Small intestine (tissue), 7 donors: ENCODE results near the gene SCAF8. TPM values are rescaled to one million over a fixed set of nuclear protein-coding genes. Genes with fewer than 3 reads are reported as not detected.
"Not testable (repeated sequence)": the region's sequence is repeated elsewhere in the genome, so short reads cannot be mapped to it uniquely, and the experiment has no call there.

Experiments
- DNase-seq, 2 donors: peaks; one replicate each; pipeline versions ENCODE4 v3.0.0 to v3.0.0-alpha.2; 2013
- FAIRE-seq: peaks from 2 replicates; lab custom pipeline; 2012; peaks lifted over from hg19 to GRCh38; lab: Jason Lieb, UNC
- H3K27ac ChIP-seq, 3 donors: one replicate each; pipeline ENCODE4 v1.5.1; 2013; ENCODE audit warnings: low read length in 2 of 3, mild to moderate bottlenecking in 2 of 3, control low read depth in 1 of 3, inconsistent platforms in 1 of 3, low read depth in 1 of 3, moderate library complexity in 1 of 3
- H3K27me3 ChIP-seq, 3 donors: one replicate each; pipeline ENCODE4 v1.6.1; 2013; ENCODE audit warnings: low read length in 3 of 3, inconsistent platforms in 1 of 3; ENCODE audit not compliant: control insufficient read depth in 3 of 3, insufficient read depth in 3 of 3
- H3K36me3 ChIP-seq, 3 donors: one replicate each; pipeline ENCODE4 v1.6.1; 2013; ENCODE audit warnings: low read length in 3 of 3, inconsistent platforms in 1 of 3, low read depth in 1 of 3, mild to moderate bottlenecking in 1 of 3, moderate library complexity in 1 of 3; ENCODE audit not compliant: control insufficient read depth in 3 of 3, insufficient read depth in 2 of 3
- H3K4me1 ChIP-seq, 3 donors: one replicate each; pipeline ENCODE4 v1.6.1; 2013; ENCODE audit warnings: low read length in 2 of 3, inconsistent platforms in 1 of 3, low read depth in 1 of 3, mild to moderate bottlenecking in 1 of 3, moderate library complexity in 1 of 3; ENCODE audit not compliant: control insufficient read depth in 3 of 3, insufficient read depth in 2 of 3
- H3K4me3 ChIP-seq, 3 donors: one replicate each; pipeline ENCODE4 v1.5.1; 2013; ENCODE audit warnings: low read length in 3 of 3, control low read depth in 1 of 3, inconsistent platforms in 1 of 3, low read depth in 1 of 3, mild to moderate bottlenecking in 1 of 3, moderate library complexity in 1 of 3
- H3K9me3 ChIP-seq, 2 donors: one replicate each; pipeline ENCODE4 v1.6.1; 2013; ENCODE audit warnings: low read depth in 1 of 2, low read length in 1 of 2; ENCODE audit not compliant: control insufficient read depth in 2 of 2, insufficient read depth in 1 of 2
- WGBS, 3 donors: extraction: QIAGEN DNeasy Blood & Tissue Kit; methylation state at CpG; one replicate each; pipeline ENCODE4 v1.1.7; 2013; 5-methylcytosine and 5-hydroxymethylcytosine counted together
- polyA plus RNA-seq, 4 donors: library from polyadenylated mRNA; stranded (reverse) in 3 of 4; unstranded in 1 of 4; fragments of 200-250 nt in 3 of 4; fragments of 120-200 nt in 1 of 4; gene quantifications; one replicate each; pipeline versions ENCODE4 v1.2.1 to v1.2.3, GENCODE V29; 2013
- donor health status: healthy with polysubstance abuse.
- donor health status: control.
- donor health status: control.
- donor health status: Bipolar disorder and iron deficiency.
- donor health status: healthy.

The SCAF8 gene
- polyA plus RNA-seq, 4 donors, result 6.8 to 36.2 (median 10.1) TPM

GRCh38 chr6:154796484-154796883, 63.3 kb downstream of the SCAF8 start:
- Histone ChIP-seq H3K27ac (no peak overlapping the region), H3K27me3 (no peaks in the 10 kb centered on the region), H3K9me3 (no peaks in the 10 kb centered on the region), H3K4me1 (peaks cover 0 to 9% (median 0%) of the 10 kb centered on the region in 3 donors), H3K4me3 (no peak overlapping the region), H3K36me3 (peaks cover 3 to 28% (median 3%) of the 10 kb centered on the region in 3 donors)
- WGBS, 3 donors, result 90 to 96% (median 92%) methylated on average over 3 of the region's 3 CpGs
- no peak for DNase-seq
- no peak for FAIRE-seq

- 82 to 93% (median 83%) methylated on average over 3 of the region's 3 CpGs for WGBS, 3 donors
- Histone ChIP-seq H3K4me3 (no peak overlapping the region), H3K27me3 (no peaks in the 10 kb centered on the region), H3K4me1 (no peaks in the 10 kb centered on the region), H3K36me3 (peaks cover 3 to 31% (median 5%) of the 10 kb centered on the region in 3 donors), H3K27ac (no peak overlapping the region), H3K9me3 (no peaks in the 10 kb centered on the region)
- DNase-seq, result no peak
- no peak for FAIRE-seq
Observed at GRCh38 chr6:154797857-154798256, 64.6 kb downstream of the SCAF8 start.

GRCh38 chr6:154800338-154800737, 67.1 kb downstream of the SCAF8 start:
- FAIRE-seq (no peak), DNase-seq (no peak)
- Histone ChIP-seq H3K4me3 (no peak overlapping the region), H3K4me1 (no peaks in the 10 kb centered on the region), H3K9me3 (no peaks in the 10 kb centered on the region), H3K27ac (no peak overlapping the region), H3K27me3 (no peaks in the 10 kb centered on the region), H3K36me3 (peaks cover 3 to 21% (median 4%) of the 10 kb centered on the region in 3 donors)

GRCh38 chr6:154805288-154805911, 72.2 kb downstream of the SCAF8 start:
- no peaks in the 10 kb centered on the region for H3K4me1 ChIP-seq
- 25 to 33% (median 32%) methylated on average over 2 of the region's 2 CpGs for WGBS, 3 donors
- peaks cover 4 to 13% (median 11%) of the 10 kb centered on the region in 3 donors for H3K36me3 ChIP-seq
- no peaks in the 10 kb centered on the region for H3K9me3 ChIP-seq
- H3K27ac ChIP-seq, result no peak overlapping the region
- H3K4me3 ChIP-seq, result no peak overlapping the region
- FAIRE-seq, result peak; percentile 82
- DNase-seq, result peak; percentile 7 to 24
- no peaks in the 10 kb centered on the region for H3K27me3 ChIP-seq

GRCh38 chr6:154806804-154807203, 73.6 kb downstream of the SCAF8 start:
- Histone ChIP-seq H3K27me3 (no peaks in the 10 kb centered on the region), H3K4me1 (no peaks in the 10 kb centered on the region), H3K27ac (no peak overlapping the region), H3K36me3 (peaks cover 4 to 13% (median 10%) of the 10 kb centered on the region in 3 donors), H3K9me3 (no peaks in the 10 kb centered on the region), H3K4me3 (no peak overlapping the region)
- DNase-seq (no peak), FAIRE-seq (no peak)
- 70 to 81% (median 81%) methylated on average over 3 of the region's 3 CpGs for WGBS, 3 donors

- H3K36me3 ChIP-seq, result peaks cover 2 to 28% (median 21%) of the 10 kb centered on the region in 3 donors
- not testable (repeated sequence) for FAIRE-seq, H3K9me3 ChIP-seq, DNase-seq, H3K27me3 ChIP-seq, H3K27ac ChIP-seq, H3K4me3 ChIP-seq, H3K4me1 ChIP-seq
- 93 to 100% (median 97%) methylated on average over 3 of the region's 3 CpGs for WGBS, 3 donors
Observed at GRCh38 chr6:154811663-154812062, 78.4 kb downstream of the SCAF8 start.

- no peaks in the 10 kb centered on the region for H3K27me3 ChIP-seq
- no peak overlapping the region for H3K27ac ChIP-seq
- DNase-seq (no peak), FAIRE-seq (no peak)
- H3K9me3 ChIP-seq, result no peaks in the 10 kb centered on the region
- H3K4me1 ChIP-seq, result no peaks in the 10 kb centered on the region
- H3K36me3 ChIP-seq, result peaks cover 4 to 23% (median 20%) of the 10 kb centered on the region in 3 donors
- 90 to 94% (median 91%) methylated on average over 7 of the region's 7 CpGs for WGBS, 3 donors
- H3K4me3 ChIP-seq, result no peak overlapping the region
Observed at GRCh38 chr6:154814063-154814462, 80.8 kb downstream of the SCAF8 start.

GRCh38 chr6:154815938-154816820, 83.0 kb downstream of the SCAF8 start:
- FAIRE-seq, result no peak
- no peak overlapping the region for H3K4me3 ChIP-seq
- DNase-seq, result no peak

More at GRCh38 chr6:154815938-154816820, 83.0 kb downstream of the SCAF8 start:
- peaks cover 3 to 29% (median 21%) of the 10 kb centered on the region in 3 donors for H3K36me3 ChIP-seq
- no peaks in the 10 kb centered on the region for H3K4me1 ChIP-seq
- 78 to 86% (median 80%) methylated on average over 5 of the region's 5 CpGs for WGBS, 3 donors
- no peaks in the 10 kb centered on the region for H3K9me3 ChIP-seq
- H3K27ac ChIP-seq, result no peak overlapping the region
- H3K27me3 ChIP-seq, result no peaks in the 10 kb centered on the region
